OCI-LY7 (cell line): Measurements from ENCODE around the gene HOXB3. TPM values are rescaled to one million over a fixed set of nuclear protein-coding genes. Genes with fewer than 3 reads are reported as not detected.

Experiments used
- BruUV-seq: library from RNA; stranded (reverse); fragments of 400-500 nt; replicated peaks from 2 replicates; lab custom pipeline; 2021; lab: Mats Ljungman, UMichigan
- CTCF ChIA-PET: fragments of 300-600 bp; sonication (Branson Sonifier 250); formaldehyde crosslinking; loops from one replicate; lab custom pipeline; 2022; ENCODE audit warnings: antibody characterized with exemption; ENCODE audit not compliant: unreplicated experiment; lab: Charles Lee
- POLR2A ChIA-PET: fragments of 300-600 bp; sonication (Branson Sonifier 250); formaldehyde crosslinking; loops from one replicate; lab custom pipeline; 2022; ENCODE audit warnings: antibody characterized with exemption; lab: Charles Lee
- DNase-seq: peaks from one replicate; pipeline ENCODE4 v3.0.0-alpha.2; 2015; ENCODE audit warnings: low spot score
- H2AFZ ChIP-seq: fragments of 200-600 bp; sonication (generic), shearing (Covaris generic); 2 replicates; pipeline ENCODE4 v1.6.1; 2014; ENCODE audit warnings: mild to moderate bottlenecking, antibody characterized with exemption, low read length, moderate library complexity
- H3K27ac ChIP-seq: fragments of 200-600 bp; sonication (generic); 2 replicates; pipeline ENCODE4 v1.5.1; 2014; ENCODE audit warnings: mixed run types, low read depth, mild to moderate bottlenecking, moderate library complexity, low read length, inconsistent platforms; ENCODE audit not compliant: poor library complexity, severe bottlenecking
- H3K36me3 ChIP-seq: fragments of 200-600 bp; sonication (generic); 2 replicates; pipeline ENCODE4 v1.6.1; 2014; ENCODE audit warnings: mild to moderate bottlenecking, antibody characterized with exemption, low read length, moderate library complexity, mixed read lengths; ENCODE audit not compliant: insufficient read depth
- H3K4me1 ChIP-seq: fragments of 200-600 bp; sonication (generic); 2 replicates; pipeline ENCODE4 v1.5.1; 2014; ENCODE audit warnings: mild to moderate bottlenecking, low read length; ENCODE audit not compliant: insufficient read depth, poor library complexity, severe bottlenecking
- H3K4me2 ChIP-seq: fragments of 200-600 bp; sonication (generic); 2 replicates; pipeline ENCODE4 v1.6.1; 2014; ENCODE audit warnings: mild to moderate bottlenecking, low read length
- H3K4me3 ChIP-seq: fragments of 200-600 bp; sonication (generic); 2 replicates; pipeline ENCODE4 v1.5.1; 2014; ENCODE audit warnings: mild to moderate bottlenecking, low read depth, low read length; ENCODE audit not compliant: poor library complexity, severe bottlenecking
- H3K79me2 ChIP-seq: fragments of 200-600 bp; sonication (generic); 2 replicates; pipeline ENCODE4 v1.6.1; 2016; ENCODE audit warnings: low read depth, mild to moderate bottlenecking, low read length, moderate library complexity, mixed read lengths; ENCODE audit not compliant: insufficient read depth
- H3K9me2 ChIP-seq: fragments of 200-600 bp; sonication (generic); 2 replicates; pipeline ENCODE4 v1.6.1; 2016; ENCODE audit warnings: mild to moderate bottlenecking, low read length, mixed read lengths; ENCODE audit not compliant: insufficient read depth
- H3K9me3 ChIP-seq: fragments of 200-600 bp; sonication (generic); 2 replicates; pipeline ENCODE4 v1.6.1; 2014; ENCODE audit warnings: mild to moderate bottlenecking, mixed run types, low read length, mixed read lengths
- H4K20me1 ChIP-seq: fragments of 200-600 bp; sonication (generic); 2 replicates; pipeline ENCODE4 v1.6.1; 2014; ENCODE audit warnings: mild to moderate bottlenecking, antibody characterized with exemption, low read length, moderate library complexity, mixed read lengths; ENCODE audit not compliant: insufficient read depth
- CTCF ChIP-seq: fragments of 200-600 bp; sonication (generic); conservative IDR thresholded peaks from 2 replicates; pipeline ENCODE4 v1.5.1; 2014; ENCODE audit warnings: mild to moderate bottlenecking, antibody characterized with exemption, low read length, moderate library complexity, mixed read lengths
- EZH2phosphoT487 ChIP-seq: fragments of 200-600 bp; sonication (generic); IDR thresholded peaks from 2 replicates; pipeline ENCODE4 v1.6.1; 2018; ENCODE audit warnings: low read depth, borderline replicate concordance, mild to moderate bottlenecking, mixed run types, antibody characterized with exemption, low read length, moderate library complexity, mixed read lengths
- intact Hi-C: fragments of 100-400 bp; cut with micrococcal nuclease; formaldehyde crosslinking; loops from one replicate; pipeline ENCODE4 v1.10.0; 2022; ENCODE audit not compliant: unreplicated experiment
- total RNA-seq, 2 experiments: library from RNA; depleted of rRNA in 1 of 2; stranded (reverse); fragments of >200 nt in 1 of 2; shearing (Covaris generic) in 1 of 2; gene quantifications; 2 replicates each; pipeline ENCODE4 v1.2.3, GENCODE V29; 2014 to 2022

Gene HOXB3
- total RNA-seq, 2 experiments from 2014 or later = 7.7 to 13.0 TPM

GRCh38 chr17:48548523-48549280 is 41.3 kb downstream of the HOXB3 start:
- H3K79me2 ChIP-seq = no peaks in the 10 kb centered on the region
- H3K9me3 ChIP-seq = no peaks in the 10 kb centered on the region
- H3K4me3 ChIP-seq = no peak overlapping the region
- H3K27ac ChIP-seq = no peak overlapping the region
- H3K4me1 ChIP-seq = no peaks in the 10 kb centered on the region
- no peaks in the 10 kb centered on the region for H4K20me1 ChIP-seq
- no peak for TF ChIP-seq CTCF
- no peak for TF ChIP-seq EZH2phosphoT487
- H3K9me2 ChIP-seq = no peaks in the 10 kb centered on the region
- CTCF ChIA-PET = interaction anchor here (0.6 kb wide), 1 partner anchor 29 kb away, joined by 6 read pairs; no protein-coding TSS in a partner anchor
- no peak overlapping the region for H2AFZ ChIP-seq
- no peak overlapping the region for H3K4me2 ChIP-seq
- DNase-seq = no peak
- POLR2A ChIA-PET = interaction anchor here (0.7 kb wide), 1 partner anchor 160 kb away, joined by 3 read pairs; no protein-coding TSS in a partner anchor
- no TSS peak for BruUV-seq
- intact Hi-C loops = no loop called here
- H3K36me3 ChIP-seq = peaks cover 12% of the 10 kb centered on the region; the same call in 1 of the 2 replicates

GRCh38 chr17:48547808-48548522 is 42.1 kb downstream of the HOXB3 start:
- Histone ChIP-seq H3K27ac (no peak overlapping the region), H3K4me1 (no peaks in the 10 kb centered on the region), H2AFZ (no peak overlapping the region), H3K9me2 (no peaks in the 10 kb centered on the region), H3K4me3 (no peak overlapping the region), H4K20me1 (no peaks in the 10 kb centered on the region), H3K4me2 (no peak overlapping the region), H3K9me3 (no peaks in the 10 kb centered on the region), H3K79me2 (no peaks in the 10 kb centered on the region), H3K36me3 (peaks cover 12% of the 10 kb centered on the region; the same call in 1 of the 2 replicates)
- POLR2A ChIA-PET = interaction anchor here (0.7 kb wide), 1 partner anchor 495 kb away, joined by 3 read pairs; no protein-coding TSS in a partner anchor
- CTCF ChIA-PET = interaction anchor here (0.6 kb wide), 1 partner anchor 29 kb away, joined by 6 read pairs; no protein-coding TSS in a partner anchor
- DNase-seq = no peak
- no peak for TF ChIP-seq EZH2phosphoT487
- no peak for TF ChIP-seq CTCF
- intact Hi-C loops = no loop called here
- BruUV-seq = no TSS peak
